A172 (cell line): Measurements from ENCODE around the gene DNLZ. TPM values are rescaled to one million over a fixed set of nuclear protein-coding genes. Genes with fewer than 3 reads are reported as not detected.

ENCODE experiments used
- DNase-seq: peaks from one replicate; pipeline ENCODE4 v3.0.0-alpha.2; 2015; ENCODE audit warnings: low spot score
- total RNA-seq: library from RNA; depleted of rRNA; stranded (reverse); fragments of >200 nt; shearing (Covaris generic); gene quantifications from 2 replicates; pipeline ENCODE4 v1.2.3, GENCODE V29; 2014

DNLZ gene
- total RNA-seq, 1 experiment from 2014 or later = 40.1 TPM

DNA sequence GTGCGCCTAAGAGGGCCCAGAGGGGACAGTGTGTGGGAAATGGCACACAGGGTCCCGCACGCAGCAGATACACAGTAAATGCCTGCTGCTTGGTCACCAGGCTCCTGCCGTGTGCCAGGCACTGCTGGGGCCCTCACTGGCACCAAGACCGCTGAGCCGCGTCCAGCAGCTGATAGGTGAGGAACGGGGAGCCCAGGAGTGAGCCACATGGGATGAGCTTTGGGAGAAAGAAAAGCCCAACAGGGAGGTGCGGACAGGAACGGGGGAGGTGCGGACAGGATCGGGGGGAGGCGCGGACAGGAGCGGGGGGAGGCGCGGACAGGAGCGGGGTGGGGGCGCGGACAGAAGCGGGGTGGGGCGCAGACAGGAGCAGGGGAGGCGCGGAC is 19.7 kb downstream of the DNLZ start:
- no peak for DNase-seq

DNA sequence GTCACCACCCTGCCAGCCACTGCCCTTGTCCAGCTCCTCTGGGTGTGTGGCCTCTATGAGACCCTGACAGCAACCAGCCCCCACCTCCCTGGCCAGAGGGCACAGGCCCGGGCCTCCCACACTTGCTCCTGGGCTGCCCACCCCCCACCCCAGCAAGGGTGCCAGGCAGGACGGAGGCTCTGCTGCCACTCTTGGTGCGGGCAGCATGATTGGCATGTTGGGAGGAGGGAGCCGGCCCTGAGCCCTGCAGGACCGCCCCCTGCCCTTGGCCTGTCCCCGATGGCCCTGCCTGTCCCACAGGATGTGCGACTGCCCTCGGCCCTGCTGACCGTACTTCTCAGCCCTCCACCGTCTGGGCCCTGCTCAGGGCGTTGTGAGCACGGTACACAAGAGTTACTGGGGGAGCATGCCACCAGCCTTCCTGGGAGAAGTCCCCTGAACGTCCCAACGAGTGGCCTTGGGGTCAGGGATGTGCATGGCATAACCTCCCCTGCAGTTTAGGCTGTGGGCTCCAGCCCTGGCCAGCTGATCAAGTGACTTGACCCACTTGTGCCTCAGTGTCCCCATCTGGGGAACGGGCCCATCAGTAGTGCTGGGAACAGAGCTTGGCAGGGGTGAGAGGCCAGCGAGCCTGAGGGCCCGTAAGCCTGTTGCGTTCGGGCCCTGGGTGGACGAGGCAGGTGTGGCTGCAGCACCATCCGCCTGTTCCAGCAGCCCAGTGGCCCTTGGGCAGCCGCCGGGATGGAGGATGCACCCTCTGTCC is 20.2 kb downstream of the DNLZ start:
- no peak for DNase-seq

DNA sequence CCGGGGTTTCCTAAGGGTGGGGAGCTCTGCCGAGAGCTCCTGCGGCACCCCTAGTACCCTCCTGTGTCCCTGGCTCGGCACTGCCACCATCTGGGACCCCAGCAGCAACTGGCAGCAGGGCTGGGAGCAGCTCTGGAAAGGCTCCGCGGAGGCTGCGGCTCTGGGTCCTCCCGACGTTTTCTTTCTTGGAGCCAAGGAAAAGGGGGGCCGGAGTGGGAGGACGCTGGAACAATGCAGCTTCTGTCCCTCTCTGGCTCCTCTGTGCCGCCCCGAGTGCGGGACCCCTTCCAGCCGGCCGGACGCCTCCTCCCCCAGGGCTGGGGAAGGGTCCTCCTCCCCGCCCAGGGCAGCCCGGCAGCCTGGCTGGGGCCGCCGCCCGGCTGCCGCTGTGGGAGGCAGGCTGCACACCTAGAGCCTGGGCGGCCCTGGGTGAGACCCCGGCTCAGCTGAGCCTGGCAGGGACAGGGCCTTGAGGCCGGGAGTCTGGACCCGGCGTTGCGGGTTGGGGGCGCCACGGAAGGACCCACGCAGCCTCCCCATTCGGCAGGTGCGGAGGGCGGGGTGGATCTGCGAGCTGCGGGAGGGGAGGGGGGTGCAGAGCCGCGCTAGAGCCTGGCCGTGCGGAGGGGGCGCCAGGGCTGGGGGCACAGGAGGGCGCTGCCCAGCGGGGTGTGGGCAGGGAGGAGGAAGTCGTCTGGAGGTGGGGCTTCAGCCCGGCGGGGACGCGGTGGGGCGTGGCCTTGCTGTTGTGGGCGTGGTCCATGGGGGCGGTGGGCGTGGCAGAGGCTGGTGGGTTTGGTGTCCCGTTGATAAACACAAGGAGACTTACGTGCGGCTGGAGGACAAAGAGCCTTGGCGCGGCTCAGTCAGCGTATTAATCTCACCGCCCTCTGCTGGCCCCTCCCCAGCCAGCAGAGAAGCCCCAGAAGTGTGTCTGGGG is 21.1 kb downstream of the DNLZ start:
- DNase-seq = no peak

DNA sequence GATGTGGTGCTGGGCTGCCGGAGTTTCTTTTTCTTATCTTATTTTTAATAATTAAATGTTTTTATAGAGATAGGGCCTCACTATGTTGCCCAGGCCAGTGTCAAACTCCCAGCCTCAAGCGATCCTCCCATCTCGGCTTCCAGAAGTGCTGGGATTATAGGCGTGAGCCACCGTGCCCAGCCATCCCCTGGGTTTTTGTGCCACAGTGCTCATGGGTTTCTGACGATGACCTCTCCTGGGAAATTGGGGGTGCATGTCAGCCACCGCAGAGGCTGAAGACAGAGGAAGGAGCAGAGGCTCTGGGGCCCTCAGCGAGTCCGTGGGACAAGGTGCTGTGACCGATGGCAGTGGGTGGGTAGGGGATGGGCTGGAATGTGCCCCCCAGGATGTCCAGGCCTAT is 21.8 kb downstream of the DNLZ start:
- DNase-seq = no peak

DNA sequence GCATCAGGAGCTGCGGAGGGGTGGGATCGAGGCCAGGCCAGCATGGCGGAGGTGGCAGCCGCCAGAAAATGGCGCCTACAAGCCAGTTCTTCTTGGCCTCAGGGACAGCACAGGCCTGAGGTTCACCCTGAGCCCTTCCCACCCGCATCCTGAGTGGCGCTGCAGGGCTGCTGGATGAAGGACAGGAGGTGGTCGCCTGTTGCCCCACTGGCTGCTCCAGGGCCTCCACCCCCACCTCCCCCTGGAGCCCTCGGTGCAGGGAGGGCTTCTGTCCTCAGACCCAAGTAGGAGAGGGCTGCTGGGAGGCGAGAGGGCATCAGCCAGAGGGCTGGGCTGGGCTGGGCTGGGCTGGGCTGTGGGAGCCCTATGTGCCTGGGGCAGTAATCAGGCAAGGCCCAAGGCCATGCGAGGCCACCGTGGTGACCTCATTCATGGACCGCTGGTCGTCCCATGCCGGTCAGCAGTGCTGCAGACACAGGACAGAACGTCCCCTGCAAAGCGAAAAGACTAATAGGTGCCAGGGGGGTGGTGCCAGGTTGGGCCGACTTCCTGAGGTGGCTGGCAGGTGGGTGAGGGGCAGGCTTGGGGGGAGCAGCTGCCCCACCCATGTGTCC is 22.4 kb downstream of the DNLZ start:
- DNase-seq = no peak

DNA sequence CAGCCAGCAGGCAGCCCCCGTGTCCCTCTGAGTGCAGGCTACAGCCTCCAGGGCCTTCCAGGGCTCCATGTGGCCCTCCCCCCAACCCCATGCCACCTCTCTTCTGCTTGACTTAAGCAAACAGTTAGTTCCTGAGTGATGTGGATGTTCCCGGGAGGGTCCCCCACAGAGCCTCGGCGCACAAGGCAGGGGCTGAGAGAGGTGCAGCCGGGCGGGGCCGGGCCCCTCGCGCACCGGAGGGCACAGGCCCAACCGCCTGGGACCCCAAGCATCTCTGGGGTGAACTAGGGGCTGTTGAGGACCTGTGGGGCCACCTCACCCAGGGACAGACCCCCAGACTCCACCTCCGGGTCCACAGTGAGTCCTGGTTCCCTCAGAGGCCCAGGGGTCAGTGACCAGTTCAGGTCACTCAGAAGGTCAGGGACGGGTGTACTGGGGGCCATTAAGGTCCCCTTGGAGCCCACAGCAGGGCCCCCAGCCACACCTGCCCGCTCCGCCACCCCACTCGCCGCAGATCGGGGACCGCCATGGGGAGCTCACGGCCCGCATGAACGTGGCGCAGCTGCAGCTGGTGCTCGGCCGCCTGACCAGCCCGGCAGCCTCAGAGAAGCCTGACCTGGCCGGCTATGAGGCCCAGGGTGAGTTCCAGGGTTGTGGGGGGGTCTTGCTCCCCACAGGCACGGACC is 23.0 kb downstream of the DNLZ start:
- DNase-seq = no peak

DNA sequence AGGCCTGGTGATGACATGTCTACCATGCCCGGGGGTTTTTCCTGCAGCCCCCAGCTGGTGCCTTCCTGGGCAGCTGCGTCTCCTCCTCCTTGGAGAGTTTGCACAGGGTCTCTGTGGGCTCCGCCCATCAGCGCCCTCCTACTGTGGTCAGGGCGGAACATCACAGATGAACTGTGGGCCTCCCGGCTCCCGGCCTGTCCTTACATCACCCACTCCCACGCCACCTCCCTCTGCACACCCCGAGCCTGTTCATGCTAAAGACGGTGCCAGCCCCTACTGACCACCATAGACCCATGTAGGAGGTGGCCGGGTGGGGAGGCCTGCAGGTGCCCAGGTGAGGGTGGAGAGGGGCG is 23.6 kb downstream of the DNLZ start:
- DNase-seq = no peak

DNA sequence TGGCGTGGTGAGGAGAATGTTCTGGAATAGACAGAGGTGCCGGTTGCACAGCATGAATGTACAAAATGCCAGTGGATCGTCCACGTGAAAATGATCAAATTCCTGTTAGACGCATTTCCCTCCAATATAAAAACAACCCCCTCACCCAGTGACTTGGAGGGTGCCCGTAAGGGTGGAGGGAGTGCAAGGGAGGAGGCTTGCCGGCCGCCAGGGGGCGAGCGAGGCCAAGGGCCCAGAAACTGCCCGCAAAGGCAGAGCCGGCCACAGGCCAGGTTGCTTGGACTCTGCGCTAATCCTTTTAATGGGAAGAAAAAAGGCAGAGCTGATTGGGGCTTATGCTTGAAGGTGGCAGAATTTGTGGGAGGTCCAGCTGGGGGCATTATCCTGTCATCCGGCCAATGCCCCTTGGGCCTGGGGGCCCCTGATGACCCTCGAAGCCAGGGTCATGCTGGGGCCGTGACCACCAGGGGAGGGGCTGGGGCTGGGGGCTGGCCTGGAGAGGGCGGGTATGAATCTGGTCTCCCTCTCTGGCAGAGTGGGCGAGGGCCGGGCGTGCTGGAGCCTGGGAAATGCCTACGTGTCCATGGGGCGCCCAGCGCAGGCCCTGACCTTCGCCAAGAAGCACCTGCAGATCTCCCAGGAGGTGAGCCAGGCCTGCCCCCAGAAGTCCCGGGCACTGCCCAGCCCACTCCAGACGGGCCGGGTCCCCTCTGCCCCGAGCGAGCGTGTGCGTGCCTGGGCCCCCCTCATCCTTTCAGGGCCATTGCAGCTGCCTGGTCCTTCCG is 24.2 kb downstream of the DNLZ start:
- DNase-seq = peak; percentile 54

DNA sequence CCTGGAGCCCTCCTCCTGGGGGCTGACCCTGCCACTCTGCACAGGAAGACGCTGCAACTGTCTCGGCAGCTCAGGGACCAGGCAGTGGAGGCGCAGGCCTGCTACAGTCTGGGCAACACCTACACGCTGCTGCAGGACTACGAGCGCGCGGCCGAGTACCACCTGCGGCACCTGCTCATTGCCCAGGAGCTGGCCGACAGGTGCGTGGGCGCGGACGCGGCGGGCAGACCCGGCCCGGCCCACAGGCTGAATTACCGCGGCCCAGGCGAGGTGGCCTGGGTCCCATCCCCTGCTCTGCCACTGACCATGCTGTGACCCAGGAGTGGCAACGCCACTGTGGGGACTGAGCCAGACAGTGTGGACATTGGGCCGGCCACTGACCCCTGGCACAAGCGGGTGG is 25.0 kb downstream of the DNLZ start:
- no peak for DNase-seq

DNA sequence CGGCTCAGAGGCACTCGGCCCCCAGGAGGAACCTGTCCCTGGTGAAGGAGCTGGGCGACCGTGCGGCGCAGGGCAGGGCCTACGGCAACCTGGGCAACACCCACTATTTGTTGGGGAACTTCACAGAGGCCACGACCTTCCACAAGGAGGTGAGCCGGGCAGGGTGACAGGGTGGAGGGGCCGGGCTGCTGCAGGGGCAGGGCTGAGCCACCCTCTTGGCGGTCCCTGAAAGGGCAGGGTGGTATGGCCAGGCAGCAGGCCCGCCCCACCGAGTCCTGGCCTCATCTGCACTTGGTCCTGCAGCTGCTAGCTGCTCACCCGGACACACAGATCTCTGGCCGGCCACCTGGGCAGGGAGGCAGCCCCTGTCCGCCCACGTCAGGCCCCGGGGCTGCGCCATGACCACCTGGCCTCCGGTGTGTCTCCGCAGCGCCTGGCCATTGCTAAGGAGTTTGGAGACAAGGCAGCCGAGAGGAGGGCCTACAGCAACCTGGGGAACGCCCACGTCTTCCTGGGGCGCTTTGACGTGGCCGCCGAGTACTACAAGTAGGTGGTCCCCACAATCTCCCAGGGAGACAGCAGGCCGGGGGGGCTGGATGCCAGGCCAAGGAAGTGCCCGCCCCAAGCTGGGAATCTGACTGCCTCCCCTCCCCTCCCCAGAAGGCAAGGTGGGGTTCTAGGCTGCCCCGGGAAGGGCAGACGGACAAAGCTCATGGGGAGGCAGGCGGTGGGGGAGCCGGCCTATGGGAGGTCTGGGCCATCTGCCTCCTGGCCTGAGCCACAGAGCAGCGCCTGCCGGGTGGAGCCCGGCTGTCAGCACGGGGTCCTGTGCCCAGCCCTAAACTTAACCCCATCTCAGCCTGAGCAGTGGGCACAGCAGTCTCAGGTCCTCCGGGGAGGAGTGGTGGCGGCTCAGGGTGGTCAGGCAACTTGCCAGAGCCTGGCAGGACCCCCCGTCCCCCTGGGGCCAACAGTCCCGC is 25.8 kb downstream of the DNLZ start:
- no peak for DNase-seq

DNA sequence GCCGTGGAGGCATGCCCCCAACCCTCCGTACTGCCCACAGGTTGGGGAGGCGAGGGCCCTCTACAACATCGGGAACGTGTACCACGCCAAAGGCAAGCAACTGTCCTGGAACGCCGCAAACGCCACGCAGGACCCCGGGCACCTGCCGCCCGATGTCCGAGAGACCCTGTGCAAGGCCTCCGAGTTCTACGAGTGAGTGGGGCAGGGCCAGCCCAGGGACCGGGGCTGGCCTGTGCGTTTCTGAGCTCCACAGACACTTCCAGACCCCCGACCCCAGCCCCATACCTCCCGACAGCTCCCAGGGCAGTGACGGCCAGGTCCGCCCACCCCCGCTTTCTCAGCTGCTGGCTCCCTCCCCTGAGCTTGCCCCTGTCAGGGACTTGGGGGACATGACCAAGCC is 26.7 kb downstream of the DNLZ start:
- no peak for DNase-seq

DNA sequence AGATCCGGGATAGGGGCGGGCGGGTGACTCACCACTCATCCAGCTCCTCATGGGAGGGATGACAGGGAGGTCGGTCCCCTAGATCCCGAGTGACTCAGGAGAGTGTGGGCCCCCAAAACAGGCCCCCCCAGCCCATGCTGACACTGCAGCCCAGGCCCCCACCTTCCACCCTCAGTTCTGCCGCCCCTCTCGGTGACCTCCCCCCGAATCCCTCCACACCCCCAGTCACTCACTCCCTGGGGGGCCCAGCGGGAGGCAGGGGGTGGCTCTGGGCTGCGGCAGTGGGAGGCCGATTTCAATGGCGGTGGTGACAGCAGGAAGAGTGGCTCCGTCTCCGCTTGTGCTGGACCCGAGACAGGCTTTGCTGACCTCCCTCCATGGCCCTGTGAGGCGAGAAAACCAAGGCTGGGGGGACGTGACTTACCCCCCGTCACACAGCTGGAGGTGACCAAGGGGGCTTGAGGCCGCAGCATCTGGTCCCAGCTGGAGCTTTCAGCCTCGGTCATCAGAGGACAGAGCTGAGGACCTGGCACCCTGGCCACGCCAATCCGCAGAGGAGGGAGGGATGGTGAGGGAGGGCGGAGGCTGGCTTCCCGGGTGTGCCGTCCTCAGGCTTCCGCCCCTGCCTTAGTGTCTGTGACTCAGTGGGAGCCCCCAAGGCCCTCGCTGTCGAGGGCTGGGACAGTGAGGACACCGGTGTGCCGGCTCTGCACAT is 27.2 kb downstream of the DNLZ start:
- peak; percentile 94 for DNase-seq

DNA sequence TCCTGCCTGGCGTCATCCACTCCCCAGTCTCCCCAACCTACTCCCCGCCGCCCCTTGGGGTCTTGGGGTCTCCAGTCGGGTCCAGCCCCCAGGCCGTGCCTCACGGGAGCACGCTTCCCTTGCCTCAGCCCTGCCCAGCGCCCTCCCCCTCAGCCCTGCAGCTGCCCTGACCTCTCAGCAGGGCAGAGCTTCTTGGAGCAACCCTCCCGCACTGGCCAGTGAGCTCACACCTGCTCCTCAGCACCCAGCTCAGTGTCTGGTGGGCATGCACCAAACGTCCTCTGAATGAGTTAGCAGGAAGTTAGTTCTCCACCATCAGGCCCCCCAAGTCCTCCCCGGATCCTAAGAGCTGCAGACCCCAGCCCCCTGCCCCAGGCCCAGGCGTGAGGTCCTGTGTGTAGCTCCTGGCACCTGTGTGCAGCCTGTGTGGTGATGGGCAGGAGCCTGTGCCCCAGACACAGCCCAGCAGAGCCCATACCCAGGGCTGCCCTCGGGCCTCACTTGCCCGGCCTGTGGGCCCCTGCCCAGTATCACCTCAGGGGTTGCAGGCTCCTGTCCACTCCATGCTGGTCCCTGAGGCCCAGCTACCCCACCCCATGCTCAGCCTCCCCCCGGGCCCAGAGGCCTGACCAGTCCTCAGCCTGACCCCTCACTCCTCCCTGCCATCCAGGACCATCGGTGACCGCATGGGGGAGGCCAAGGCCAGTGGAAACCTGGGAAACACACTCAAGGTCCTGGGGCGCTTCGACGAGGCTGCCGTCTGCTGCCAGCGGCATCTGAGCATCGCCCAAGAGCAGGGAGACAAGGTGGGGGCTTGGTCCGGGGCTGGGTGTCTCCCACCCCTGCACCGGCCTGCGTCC is 28.0 kb downstream of the DNLZ start:
- DNase-seq = no peak

DNA sequence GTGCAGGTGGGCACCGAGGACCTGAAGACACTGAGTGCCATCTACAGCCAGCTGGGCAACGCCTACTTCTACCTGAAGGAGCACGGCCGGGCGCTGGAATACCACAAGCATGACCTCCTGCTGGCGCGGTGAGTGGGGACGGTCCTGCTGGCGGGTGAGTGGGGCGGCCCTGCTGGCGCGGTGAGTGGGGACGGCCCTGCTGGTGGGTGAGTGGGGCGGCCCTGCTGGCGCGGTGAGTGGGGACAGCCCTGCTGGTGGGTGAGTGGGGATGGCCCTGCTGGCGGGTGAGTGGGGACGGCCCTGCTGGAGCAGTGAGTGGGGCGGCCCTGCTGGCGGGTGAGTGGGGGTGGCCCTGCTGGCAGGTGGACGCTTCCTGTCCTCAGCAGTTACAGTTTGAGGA is 29.0 kb downstream of the DNLZ start:
- DNase-seq = no peak

DNA sequence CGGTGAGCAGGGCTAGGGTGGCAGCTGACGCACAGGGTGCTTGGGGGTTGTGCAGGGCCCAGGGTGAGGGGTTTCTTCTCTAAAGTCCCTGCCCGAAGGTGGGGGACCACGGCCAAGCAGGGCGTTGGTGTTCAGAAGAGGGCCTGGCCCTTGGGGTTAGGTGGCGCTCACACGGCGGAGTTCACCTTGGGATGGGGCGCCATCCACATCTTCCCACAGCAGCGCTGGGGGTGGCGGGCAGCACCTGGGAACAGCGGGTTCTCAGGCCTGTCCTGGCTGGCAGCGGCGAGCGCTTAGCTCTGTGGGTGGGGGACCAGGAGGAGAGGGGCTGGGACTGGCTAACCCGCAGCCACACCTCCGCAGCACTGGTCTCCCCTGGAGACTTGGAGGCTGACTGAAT is 30.1 kb downstream of the DNLZ start:
- no peak for DNase-seq

DNA sequence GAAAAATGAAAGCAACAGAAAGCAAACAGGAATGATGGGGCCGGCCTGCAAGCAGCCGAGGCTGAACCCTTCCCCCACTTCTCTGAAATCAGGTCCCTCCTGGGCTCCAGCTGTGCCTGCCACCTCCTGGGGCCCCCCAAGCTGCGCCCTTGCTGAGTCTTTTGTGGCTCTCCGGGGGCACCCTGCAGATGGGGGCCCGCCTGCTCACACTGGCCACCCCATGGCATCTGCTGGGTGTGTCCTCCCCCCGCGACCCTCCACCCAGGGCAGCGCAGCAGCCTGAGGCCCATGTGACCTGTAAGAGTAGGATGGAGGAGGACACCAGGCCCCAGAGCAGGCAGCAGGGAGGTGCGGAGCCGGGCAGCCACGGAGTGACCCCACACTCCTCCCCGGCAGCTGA is 30.5 kb downstream of the DNLZ start:
- no peak for DNase-seq

DNA sequence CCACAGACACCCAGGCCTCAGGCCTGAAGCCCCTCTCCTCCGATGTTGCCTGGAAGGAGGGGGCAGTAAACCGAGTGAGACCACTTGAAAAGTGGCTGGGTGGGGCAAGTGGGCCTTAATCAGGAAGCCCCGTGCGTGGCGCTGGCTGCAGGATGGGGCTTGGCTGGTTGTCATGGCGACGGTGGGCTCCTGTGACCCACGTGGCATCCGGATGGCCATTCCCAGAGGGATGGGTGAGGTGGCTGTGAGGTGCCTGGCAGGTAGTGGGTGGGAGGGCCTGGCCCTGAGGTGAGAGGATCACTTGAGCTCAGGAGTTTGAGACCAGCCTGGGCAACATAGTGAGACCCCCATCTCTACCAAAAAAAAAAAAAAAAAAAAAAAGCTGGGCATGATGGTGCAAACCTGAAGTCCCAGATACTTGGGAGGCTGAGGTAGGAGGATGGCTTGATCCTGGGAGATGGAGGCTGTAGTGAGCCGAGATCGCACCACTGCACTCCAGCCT is 31.0 kb downstream of the DNLZ start:
- DNase-seq = no peak
